Right atrium auricular region (tissue), 2 donors: ENCODE measurements around the gene DDHD1. TPM values are rescaled to one million over a fixed set of nuclear protein-coding genes. Genes with fewer than 3 reads are reported as not detected.

Experiments used
- DNase-seq: peaks from one replicate; pipeline ENCODE4 v3.0.0-alpha.2; 2019; ENCODE audit warnings: low spot score
- H3K27ac ChIP-seq, 2 donors: fragments of 200-600 bp; sonication (generic); 1 replicate in 1 of 2; 2 replicates in 1 of 2; pipeline ENCODE4 v1.5.1; 2016 to 2019
- H3K27me3 ChIP-seq, 2 donors: fragments of 200-600 bp; sonication (generic); one replicate each; pipeline versions ENCODE4 v1.5.1 to v1.6.0; 2017 to 2019
- H3K36me3 ChIP-seq: fragments of 200-600 bp; sonication (generic); one replicate; pipeline ENCODE4 v1.5.1; 2016
- H3K4me1 ChIP-seq, 2 donors: fragments of 200-600 bp; sonication (generic); one replicate each; pipeline versions ENCODE4 v1.5.1 to v1.6.0; 2017 to 2019
- H3K4me3 ChIP-seq, 2 donors: fragments of 200-600 bp; sonication (generic); 1 replicate in 1 of 2; 2 replicates in 1 of 2; pipeline ENCODE4 v1.5.1; 2017 to 2019; ENCODE audit warnings: mild to moderate bottlenecking in 1 of 2, moderate library complexity in 1 of 2
- H3K9me3 ChIP-seq, 2 donors: fragments of 200-600 bp; sonication (generic); one replicate each; pipeline ENCODE4 v1.5.1; 2019
- total RNA-seq, 2 donors: library from RNA; depleted of rRNA; stranded (reverse); fragments of >200 nt; gene quantifications; one replicate each; pipeline ENCODE4 v1.1.0, GENCODE V29; 2016
- TF ChIP-seq, protein P1 (sequence below), 2 donors: fragments of 200-600 bp; sonication (generic); IDR thresholded peaks; one replicate each; pipeline ENCODE4 v1.5.1; 2019; ENCODE audit warnings: antibody characterized with exemption in 2 of 2

The DDHD1 gene
- total RNA-seq, 2 donors from 2014 or later = 6.9 to 8.6 TPM

DNA sequence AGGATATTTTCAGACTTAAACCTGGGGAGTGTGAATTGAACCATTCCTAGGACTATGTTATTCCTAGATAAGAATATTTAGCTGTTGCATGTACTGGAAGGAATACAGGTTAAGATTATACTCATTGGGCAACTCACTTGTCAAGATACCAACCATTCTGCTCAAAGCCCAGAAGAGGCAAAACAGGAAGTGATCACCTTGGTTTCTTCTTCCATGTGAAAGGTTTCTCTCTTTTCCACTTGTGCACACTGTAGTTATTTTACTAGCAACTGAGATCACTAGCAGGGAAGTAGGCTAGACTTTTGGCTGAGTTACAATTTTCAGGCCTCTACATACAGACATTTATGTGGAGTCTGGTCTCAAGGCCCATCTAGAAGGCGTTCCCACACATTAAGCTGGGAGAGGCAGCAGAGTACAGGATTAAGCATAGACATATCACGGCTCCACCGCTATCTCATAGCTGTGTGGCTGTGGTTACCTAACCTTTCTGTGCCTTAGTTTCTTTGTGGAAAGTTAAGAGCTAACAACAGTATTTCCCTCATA, 118.4 kb downstream of the DDHD1 start:
- H3K4me3 ChIP-seq = no peak overlapping the region
- H3K4me1 ChIP-seq = peaks cover 0 to 18% of the 10 kb centered on the region in 2 donors
- DNase-seq = no peak
- H3K36me3 ChIP-seq = no peaks in the 10 kb centered on the region
- peak overlapping the region in 1 of 2 donors; percentile 17 for H3K27ac ChIP-seq
- H3K9me3 ChIP-seq = no peaks in the 10 kb centered on the region
- TF ChIP-seq, protein P1, sequence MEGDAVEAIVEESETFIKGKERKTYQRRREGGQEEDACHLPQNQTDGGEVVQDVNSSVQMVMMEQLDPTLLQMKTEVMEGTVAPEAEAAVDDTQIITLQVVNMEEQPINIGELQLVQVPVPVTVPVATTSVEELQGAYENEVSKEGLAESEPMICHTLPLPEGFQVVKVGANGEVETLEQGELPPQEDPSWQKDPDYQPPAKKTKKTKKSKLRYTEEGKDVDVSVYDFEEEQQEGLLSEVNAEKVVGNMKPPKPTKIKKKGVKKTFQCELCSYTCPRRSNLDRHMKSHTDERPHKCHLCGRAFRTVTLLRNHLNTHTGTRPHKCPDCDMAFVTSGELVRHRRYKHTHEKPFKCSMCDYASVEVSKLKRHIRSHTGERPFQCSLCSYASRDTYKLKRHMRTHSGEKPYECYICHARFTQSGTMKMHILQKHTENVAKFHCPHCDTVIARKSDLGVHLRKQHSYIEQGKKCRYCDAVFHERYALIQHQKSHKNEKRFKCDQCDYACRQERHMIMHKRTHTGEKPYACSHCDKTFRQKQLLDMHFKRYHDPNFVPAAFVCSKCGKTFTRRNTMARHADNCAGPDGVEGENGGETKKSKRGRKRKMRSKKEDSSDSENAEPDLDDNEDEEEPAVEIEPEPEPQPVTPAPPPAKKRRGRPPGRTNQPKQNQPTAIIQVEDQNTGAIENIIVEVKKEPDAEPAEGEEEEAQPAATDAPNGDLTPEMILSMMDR (IDR thresholded peaks at IDR 0.05) = no peak
- H3K27me3 ChIP-seq = no peaks in the 10 kb centered on the region

DNA sequence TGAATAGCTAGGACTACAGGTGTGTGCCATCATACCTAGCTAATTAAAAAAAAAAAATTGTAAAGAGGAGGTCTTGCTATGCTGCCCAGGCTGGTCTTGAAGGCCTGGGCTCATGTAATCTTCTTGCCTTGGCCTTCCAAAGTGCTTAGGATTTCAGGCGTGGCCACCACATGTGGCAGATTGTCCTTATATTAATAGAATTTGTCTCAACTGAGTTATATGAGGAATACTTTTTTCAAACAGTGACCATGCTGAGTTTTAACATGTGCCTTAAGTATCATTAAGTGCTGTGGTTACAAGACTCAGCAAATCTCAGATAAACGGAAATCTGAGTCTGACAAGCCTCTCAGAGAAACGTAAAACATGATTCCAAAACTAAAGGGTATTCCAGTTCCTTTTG, 119.1 kb downstream of the DDHD1 start:
- no peaks in the 10 kb centered on the region for H3K9me3 ChIP-seq

DNA sequence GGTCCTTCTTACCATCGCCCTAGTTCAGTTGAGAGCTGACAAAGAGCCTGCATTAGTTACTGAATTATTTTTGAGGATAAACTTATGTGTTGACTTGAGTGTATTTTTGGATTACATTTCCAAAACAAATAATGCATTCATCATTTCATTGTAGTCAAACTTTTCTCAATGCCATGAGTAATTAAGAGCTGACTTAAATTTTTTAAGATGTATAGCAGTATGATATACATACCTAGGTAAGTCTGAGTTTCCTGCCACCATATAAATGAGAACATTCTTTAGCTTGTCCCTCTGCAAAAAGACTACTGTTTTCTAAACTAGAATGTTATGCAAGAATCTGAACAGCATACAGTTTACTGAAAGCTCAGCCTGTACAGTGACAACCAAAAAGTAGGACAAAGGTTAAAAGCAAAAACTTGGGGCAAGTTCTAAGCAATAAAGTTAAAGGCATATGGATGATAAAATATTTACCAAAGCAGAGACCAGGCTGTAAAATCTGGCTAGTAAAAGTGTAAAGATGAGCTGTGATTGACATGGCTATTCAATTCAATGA, 120.2 kb downstream of the DDHD1 start:
- Histone ChIP-seq H3K27me3 (no peaks in the 10 kb centered on the region), H3K36me3 (no peaks in the 10 kb centered on the region), H3K4me1 (peaks cover 0 to 18% of the 10 kb centered on the region in 2 donors), H3K9me3 (no peaks in the 10 kb centered on the region), H3K4me3 (no peak overlapping the region), H3K27ac (peak overlapping the region in 1 of 2 donors; percentile 60)
- no peak for DNase-seq
- TF ChIP-seq, protein P1 (IDR thresholded peaks at IDR 0.05) = no peak

More for the DNA sequence above, 119.1 kb downstream of the DDHD1 start:
- Histone ChIP-seq H3K27ac (no peak overlapping the region), H3K4me3 (no peak overlapping the region), H3K4me1 (peaks cover 0 to 18% of the 10 kb centered on the region in 2 donors), H3K27me3 (no peaks in the 10 kb centered on the region), H3K36me3 (no peaks in the 10 kb centered on the region)
- TF ChIP-seq, protein P1 (IDR thresholded peaks at IDR 0.05) = no peak
- DNase-seq = no peak

DNA sequence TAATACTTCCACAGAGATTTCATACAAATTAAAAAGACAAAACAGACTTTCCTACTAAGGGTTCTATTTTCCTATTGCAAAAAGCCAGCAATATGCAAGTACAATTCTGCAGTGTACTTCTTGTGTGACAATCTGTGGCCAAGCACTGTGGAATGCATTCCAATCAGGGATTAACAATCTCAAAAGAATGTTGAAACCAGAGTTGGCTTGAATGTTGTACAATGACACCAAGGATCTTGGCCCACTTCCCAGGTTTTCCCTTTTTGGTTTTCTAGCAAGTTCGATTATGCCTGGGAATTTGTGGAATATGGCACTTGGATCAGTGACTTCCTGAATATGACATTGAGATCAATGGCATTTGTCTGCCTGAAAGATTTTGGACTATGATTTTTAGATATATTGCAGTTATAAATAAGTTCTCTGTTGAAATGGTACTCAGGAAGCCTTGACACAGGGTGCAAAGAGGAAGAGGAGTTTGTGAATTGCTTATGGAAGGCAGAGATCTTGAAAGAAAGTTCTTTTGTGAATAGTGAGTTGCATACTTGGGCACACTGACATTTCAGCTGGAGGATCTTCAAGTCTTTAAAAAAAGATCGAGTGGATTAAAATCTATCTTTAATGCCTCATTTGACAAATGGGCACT, 120.8 kb downstream of the DDHD1 start:
- no peak overlapping the region for H3K4me3 ChIP-seq
- H3K9me3 ChIP-seq = no peaks in the 10 kb centered on the region
- H3K36me3 ChIP-seq = no peaks in the 10 kb centered on the region
- H3K27me3 ChIP-seq = no peaks in the 10 kb centered on the region
- no peak for DNase-seq
- H3K27ac ChIP-seq = peak overlapping the region in 1 of 2 donors; percentile 60
- H3K4me1 ChIP-seq = peaks cover 0 to 18% of the 10 kb centered on the region in 2 donors
- TF ChIP-seq, protein P1 (IDR thresholded peaks at IDR 0.05) = no peak

DNA sequence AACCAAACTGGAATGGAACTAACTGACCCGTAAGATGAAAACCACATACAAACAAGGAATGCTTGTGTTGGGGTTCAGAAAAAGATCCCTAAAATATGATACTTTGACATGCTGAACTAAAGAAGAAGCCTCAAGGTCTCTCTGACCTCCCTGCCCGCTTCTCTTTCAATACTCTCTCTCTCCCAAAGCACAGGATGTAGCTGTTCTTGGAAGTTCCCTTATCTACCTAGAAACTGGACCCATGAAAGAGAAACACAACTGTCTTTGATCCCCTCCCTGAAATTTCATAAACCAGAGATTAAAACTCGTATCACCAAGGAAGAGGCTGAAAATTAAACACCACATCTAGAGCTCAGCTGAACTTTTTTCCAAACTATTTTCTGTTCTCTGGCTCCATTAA, 125.6 kb downstream of the DDHD1 start:
- no peaks in the 10 kb centered on the region for H3K36me3 ChIP-seq

More for the DNA sequence above, 125.6 kb downstream of the DDHD1 start:
- Histone ChIP-seq H3K27me3 (no peaks in the 10 kb centered on the region), H3K4me3 (no peak overlapping the region), H3K9me3 (no peaks in the 10 kb centered on the region), H3K4me1 (peaks cover 0 to 14% of the 10 kb centered on the region in 2 donors), H3K27ac (no peak overlapping the region)
- no peak for DNase-seq
- TF ChIP-seq, protein P1 (IDR thresholded peaks at IDR 0.05) = no peak
